Raji (cell line): ENCODE data around the gene HRK.

Source experiments
- POLR2A ChIP-seq: IDR thresholded peaks from 2 replicates; pipeline ENCODE4 v1.6.1; 2011; ENCODE audit warnings: low read depth, low read length, control low read depth; ENCODE audit not compliant: insufficient read depth

HRK gene

DNA sequence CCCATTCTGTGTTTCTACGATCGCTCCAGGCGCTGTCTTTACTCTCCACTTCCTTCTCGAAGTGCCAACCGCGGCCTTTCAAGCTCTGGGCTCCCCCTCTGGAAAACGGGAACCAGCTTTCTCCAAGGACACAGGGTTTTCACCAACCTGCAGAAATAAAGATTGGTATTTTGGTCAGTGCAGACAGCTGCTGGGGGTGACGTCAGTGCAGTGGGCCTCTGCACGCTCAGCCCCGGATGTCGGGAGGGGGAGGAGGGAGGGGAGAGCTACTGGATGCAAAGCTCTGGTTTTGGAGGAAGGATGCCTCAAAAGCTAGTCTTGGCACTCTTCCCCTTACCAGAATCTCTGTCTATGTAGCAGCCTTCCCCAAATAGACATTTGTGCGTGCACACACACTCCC lies 19.9 kb downstream of the HRK start:
- TF ChIP-seq POLR2A = peak; percentile 39; the same call in 1 of the 2 replicates

DNA sequence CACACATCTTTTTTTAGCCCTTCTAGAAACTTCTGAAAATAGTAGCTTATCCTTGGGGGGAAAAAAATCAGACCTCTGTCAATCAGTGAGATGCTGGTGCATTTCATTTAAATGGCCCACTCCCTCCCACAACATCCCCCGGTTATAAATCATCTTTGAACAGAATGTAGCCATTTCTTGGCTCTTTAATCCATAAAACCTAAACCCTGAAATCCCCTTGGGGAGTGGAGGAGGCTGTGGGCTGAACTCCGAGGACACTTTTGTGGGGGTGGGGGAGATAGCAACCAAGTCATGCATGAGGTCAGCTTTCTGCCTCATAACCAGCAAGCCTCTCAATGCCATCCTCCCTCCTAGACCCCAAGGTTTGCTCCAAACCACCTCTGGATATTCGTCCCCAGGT lies 21.0 kb downstream of the HRK start:
- TF ChIP-seq POLR2A = no peak

DNA sequence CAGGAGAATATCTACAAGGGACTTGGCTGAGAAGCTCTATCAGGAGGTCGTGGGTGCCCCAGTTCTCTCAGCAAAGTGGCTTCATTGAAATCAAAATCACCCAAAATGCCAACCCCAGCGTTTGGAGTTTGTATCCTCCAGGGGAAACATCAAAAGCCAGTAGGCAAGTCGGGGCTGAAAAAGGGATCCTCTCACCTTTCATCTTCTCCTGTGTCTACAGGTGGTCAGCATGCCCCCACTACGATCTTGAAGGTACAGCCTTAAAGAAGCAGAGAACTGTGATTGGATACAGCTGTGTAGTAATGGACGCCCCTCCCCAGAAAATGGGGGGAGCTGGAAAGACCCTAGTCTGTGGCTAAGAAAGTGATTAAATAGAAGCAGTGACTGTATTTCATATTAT lies 22.2 kb downstream of the HRK start:
- no peak for TF ChIP-seq POLR2A

DNA sequence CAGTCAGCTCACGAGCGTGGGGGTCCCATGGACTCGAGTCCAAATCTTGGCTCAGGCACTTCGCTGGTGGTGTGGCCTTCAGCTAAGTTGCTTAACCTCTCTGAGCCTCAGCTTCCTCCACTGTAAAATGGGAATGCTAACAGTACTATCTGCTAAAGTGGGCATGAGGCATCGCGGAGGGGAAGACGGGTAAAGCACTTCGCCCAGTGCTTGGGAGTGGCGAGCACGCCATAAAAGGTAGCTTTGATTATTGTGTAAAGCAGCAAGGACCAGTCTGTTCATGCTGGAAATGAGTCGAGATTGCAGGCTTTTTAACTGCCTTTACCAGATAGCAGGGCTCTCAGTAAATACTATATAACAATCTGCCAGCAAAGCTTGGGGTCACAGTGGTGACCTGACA lies 24.5 kb downstream of the HRK start:
- no peak for TF ChIP-seq POLR2A

DNA sequence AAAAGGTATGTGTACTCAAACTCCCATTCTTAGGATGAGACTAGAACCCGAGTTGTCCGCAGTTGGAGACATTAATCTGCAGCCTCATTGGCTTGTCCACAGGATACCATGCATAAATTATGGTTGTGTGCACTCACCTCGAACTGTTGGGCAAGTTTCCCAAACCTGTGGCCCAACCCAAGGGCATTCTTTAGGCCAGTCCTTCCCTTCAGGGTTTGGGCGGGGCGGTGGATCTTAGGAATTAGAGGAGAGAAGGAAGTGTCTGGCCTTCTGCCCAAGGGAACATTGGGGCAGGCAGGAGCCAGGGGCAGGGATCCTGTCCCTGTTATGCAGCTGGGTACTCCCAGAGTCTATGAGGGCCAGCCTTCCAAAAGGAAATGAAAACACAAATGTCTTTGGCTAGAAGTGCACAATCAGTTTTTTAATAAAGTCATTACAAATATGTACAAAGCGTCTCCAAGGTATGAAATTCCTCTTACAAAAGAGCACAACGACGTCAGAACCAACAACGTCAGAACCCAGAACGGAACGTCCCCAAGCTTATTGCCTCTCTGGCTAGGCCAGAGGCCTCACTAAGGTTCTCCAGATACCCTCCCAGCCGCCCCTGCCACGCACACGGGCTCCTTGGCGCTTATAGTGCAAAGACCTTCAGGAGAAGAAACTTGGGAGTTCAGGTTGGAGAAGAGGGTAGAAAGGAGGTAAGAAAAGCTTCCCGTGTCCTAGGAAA lies 25.3 kb downstream of the HRK start:
- TF ChIP-seq POLR2A = no peak

DNA sequence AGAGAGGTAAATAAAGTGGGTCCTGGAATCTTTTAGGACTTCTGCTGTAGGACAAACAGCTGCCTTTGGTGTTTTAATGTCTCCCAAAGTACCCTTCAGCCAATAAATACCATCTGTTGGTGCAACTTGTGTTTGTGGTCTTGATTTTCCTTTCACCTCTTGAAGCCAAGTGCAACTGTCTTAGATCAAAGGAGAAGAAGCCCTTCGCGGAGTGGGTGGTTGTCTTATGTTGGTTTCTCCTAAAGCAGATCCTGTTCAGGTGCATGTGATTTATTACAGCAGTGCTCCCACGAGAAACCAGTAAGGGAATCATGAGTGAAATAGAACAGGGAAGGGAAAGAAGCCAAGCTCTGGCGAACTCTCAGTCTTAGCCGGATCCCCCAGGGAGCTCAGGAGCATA lies 27.7 kb downstream of the HRK start:
- no peak for TF ChIP-seq POLR2A

DNA sequence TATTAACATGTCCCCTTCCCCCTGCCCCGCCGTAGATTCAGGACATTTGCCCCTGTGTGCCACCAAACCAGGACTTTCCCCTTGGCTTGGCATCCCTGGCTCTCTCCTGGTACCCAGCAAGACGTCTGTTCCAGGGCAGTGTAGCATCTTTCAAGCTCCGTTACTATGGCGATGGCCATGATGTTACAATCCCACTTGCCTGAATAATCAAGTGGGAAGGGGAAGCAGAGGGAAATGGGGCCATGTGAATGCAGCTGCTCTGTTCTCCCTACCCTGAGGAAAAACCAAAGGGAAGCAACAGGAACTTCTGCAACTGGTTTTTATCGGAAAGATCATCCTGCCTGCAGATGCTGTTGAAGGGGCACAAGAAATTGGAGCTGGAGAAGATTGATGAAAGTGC lies 28.9 kb downstream of the HRK start:
- TF ChIP-seq POLR2A = no peak

DNA sequence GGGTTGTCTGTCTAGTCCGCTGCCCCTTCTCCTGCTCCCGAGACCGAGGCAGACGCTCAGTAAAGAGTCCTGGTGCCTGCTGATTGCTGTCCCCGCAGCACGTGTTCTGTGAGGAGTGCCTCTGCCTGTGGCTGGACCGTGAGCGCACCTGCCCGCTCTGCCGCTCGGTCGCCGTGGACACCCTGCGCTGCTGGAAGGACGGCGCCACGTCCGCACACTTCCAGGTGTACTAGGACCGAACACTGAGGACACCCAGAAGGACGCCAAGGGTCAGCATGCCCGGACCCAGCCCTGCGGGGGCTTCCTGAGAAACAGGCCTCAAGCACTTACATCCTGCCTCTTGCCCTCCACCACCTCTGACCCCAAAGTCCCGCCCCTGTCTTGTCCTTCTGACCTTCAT lies 32.0 kb downstream of the HRK start:
- no peak for TF ChIP-seq POLR2A

DNA sequence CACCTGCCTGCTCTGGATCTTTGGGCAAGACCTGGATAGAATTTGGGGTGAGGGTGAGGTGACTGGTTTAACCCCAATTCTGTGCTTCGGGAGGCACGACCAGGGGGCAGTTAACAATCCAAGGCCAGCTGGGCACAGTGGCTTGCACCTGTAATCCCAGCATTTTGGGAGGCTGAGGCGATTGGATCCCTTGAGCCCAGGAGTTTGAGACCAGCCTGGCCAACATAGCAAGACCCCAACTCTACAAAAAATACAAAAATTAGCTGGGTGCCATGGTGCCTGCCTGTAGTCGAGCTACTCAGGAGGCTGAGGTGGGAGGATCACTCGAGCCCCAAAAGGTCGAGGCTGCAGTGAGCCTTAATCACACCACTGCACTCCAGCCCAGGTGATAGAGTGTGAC lies 38.2 kb downstream of the HRK start:
- no peak for TF ChIP-seq POLR2A

DNA sequence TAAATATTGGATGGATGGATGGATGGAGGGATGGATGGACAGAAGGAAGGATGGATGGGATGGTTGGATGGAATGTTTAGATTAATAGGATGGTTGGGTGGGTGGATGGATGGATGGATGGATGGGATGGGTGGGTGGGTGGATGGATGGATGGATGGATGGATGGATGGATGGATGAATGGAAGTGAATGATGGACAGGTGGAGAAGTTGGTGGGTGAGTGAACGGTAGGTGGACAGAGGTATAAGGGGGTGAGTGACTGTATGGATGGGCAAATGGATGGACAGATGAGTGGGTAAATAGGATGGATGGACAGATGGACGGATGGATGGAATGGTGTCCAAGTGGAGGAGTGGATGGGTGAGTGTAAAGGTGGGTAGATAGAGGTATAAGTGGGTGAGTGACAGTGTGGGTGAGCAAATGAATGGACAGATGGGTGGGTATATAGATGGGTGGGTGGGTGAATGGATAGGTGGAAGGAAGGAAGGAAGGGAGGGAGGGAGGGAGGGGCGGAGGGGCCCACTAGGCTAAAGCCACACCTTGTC lies 41.9 kb downstream of the HRK start:
- TF ChIP-seq POLR2A = no peak

DNA sequence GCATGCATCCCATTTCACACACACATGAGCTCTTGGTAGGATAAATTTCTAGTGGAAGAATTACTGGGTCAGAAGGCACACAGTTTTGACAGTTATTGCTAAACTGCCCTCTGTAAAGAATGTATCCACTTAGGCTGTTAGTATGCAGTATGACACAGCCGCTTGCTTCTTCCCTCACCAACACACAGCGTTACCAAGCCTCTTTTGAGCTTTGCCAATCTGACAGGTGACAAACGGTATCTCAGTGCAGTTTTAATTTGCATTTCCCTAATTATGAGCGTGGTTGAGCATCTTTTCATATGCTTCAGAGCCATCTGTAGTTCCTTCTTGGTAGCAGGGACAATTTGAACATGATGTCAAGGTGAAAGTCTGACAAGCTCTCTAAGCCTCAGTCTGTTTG lies 42.9 kb downstream of the HRK start:
- TF ChIP-seq POLR2A = peak; percentile 53

DNA sequence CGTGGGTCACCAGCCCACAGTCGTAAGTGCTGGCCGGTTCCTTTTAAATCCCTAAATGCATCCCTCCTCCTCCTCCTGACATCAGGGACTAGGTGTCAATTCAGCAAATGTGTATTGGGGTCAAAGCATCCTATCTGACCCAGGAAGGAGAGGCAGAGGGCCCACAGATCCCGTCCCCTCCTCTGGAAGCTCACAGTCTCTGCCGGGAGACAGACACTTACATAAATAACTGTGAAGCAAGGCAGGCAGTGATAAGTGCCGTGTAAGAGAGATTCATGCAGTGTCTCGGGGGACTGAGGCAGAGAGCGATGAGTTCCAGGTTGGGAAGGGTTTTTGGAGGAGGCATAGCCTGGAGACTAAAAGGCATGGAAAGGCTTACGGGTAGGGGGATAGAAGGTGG lies 44.1 kb downstream of the HRK start:
- TF ChIP-seq POLR2A = no peak

DNA sequence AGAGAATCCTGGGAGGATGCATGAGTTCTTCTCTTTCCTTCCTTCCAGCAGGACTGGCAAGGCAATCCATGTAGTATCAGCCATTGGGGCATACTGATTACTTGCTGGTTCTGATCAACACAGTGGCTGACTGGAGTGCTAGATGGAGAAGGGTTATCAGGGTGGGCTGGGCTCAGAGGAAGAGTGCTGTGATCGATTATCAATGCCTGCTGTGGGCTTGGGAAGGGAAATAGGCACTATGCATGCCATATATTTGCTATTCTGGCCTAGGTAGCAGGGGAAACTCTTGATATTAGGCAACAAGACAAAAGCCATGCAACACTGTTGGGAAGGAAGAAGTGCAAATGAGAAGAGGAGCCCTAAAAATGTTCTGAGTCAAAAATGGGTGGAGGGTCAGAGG lies 45.8 kb downstream of the HRK start:
- TF ChIP-seq POLR2A = no peak

DNA sequence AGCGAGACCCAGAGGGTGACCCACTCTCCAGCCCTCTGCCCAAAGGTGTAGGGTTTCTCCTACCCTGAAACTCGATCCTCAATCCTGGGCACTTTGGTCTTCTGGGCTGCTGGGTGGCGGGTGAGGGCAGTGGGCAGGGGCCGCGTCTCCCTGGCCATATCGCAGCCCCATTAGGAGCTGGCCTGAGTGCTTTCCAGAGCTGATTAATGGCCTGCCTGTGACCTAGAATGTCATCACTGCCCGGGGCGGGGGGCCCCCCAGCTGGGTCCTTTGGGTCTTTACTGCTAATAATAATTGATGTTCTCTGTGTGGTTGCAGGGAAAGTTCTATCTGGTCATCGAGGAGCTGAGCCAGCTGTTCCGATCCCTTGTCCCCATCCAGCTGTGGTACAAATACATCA lies 47.8 kb downstream of the HRK start:
- no peak for TF ChIP-seq POLR2A

DNA sequence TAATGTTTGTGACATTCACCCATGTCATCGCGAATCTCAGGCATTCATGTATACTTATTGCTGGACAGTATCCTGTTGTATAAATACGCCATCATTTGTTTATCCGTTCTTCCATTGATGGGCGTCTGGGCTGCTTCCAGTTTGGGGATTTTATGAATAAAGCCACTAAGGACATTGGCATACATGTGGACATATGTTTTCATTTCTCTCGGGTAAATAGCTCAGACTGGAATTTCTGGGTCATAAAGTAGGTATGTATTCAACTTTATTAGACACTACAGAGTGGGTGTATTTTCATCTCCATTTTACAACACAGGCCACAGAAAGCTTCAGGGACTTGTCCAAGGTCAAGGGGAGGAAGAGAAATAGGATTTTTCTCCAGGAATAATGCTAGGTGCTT lies 48.9 kb downstream of the HRK start:
- TF ChIP-seq POLR2A = no peak

DNA sequence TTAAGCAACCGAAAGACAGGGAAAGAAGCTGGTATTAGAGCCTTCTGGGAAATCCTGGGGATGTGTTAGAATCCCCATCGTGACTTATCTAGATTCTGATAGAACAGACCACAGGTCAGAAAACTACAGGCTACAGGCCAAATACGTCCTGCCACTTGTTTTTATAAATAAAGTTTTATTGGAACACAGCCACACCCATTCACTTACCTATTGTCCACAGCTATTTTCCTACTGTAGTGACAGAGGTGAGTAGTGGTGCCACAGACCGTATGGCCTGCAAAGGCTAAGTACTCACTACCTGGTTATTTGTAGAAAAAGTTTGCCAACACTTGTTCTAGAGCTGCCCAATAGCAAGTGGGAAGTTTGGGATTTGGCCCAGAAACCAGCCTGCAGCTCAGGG lies 53.8 kb downstream of the HRK start:
- TF ChIP-seq POLR2A = no peak

DNA sequence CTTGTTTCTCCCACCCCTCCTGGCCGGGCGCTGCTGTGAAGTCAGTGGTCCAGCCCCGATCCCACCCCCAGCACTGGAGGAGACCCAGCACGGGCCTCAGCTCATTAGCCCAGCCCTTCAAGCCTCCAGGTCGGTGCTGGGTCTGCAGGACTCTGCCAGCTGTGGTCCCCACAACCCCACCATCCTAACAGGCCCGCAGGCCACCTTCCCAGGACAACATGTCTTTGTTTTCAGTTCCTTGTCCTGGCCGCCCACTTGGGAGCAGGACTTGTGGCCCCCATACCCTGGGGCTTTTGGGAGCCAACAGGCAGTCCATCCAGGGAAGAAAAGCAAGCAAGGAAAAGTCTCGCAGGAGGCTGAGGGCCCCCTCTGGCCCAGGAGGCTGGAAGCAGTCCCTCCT lies 60.0 kb downstream of the HRK start:
- TF ChIP-seq POLR2A = no peak
